ENCODE data around the gene RSPH1. TPM values are rescaled to one million over a fixed set of nuclear protein-coding genes. Genes with fewer than 3 reads are reported as not detected.

The RSPH1 gene
- total RNA-seq, 8 experiments from 2014 or later: 0.28 to 39.3 (median 1.5) TPM; not detected in 2

DNA sequence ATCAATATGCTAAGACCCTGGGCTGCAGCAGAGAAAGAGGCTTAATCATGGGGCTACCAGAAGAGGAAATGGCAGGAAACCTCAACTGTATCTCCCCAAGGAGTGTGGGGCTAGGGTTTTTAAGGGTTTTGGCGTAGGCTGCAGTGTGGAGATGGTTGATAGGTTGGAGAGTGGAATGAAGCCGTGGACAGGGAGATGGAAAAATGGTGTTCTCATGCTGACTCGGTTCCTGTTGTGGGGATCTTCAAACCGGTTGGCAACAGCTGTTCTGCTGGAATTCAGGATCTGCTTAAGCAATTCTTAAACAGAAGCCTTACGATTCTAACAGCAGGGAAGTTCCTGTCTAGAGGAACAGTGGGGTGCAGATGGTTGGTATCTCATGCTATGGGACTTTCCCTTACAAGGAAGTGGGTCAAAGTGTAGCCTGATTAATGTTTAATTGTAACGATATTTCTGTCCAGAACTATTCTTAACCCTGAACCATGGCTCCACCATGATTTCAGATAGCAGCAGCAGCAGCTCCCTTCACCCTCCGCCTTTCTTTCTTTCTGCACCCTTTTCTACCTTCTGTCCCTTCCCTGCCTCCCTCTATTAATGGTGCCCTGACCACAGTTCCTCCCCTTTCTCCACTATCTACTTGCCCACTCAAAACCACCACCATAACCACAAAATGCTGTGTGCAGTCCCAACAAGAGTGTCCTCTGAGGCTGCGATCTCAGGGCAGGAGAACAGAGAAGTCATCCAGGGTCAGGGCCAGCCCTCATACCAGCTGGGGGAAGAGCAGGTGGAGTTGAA lies 30.8 kb downstream of the RSPH1 start:
- in situ Hi-C loops (cut with MboI; ENCODE audit: low pct_unique_long_range_greater_than_20kb in 2 of 9, low sequenced_read_pairs in 9 of 9, unreplicated experiment in 9 of 9): loop anchor here in 1 of 9 experiments (25.0 kb wide), 1 partner anchor 103 kb away; the partner anchor contains the start of genes TFF1 and TFF2
- WGBS, 10 experiments: 7 to 89% (median 67%) methylated on average over 2 to 6 of the region's 8 CpGs; no CpG with 5 or more reads in 1 of the 10 experiments
- no peak for ATAC-seq (replicated peaks in 6 of 8)

DNA sequence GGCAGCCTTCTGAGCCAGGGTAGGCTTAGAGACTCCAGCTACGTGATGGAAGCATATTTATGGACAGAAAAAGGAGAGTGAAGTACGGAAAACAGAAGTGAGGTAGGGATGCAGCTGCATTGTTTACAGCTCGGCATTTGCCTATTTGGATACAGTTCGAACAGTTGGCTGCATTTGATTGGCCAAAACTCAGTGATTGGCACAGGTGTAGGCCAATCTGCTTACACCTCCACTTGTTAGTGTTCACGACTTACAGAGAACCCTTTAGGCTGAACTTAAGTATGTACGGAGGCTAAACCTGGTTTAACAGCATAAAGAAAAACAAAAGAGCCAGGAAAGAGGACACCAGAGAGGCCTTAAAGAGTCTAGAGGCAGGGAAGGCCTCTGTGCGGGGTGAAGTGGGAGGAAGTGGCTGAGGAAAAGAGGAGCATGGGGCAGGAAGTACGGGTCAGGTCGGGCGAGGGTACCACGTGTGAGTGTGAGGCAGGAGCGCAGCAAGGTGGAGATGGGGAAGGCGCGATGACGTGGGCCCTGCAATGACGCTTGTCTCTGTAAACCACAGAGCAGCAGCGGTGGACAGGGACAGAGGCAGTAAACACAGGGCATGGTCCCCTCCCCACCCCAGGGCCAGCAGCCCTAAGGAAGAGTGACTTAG lies 32.0 kb downstream of the RSPH1 start:
- peaks cover 20 to 23% of the 10 kb centered on the region in 2 donors for H3K4me1 ChIP-seq (replicated peaks in 1 of 2)
- peak in 2 of 8 experiments; percentile 52 to 80 for ATAC-seq (replicated peaks in 6 of 8)
- in situ Hi-C loops (cut with MboI; ENCODE audit: low pct_unique_long_range_greater_than_20kb in 2 of 9, low sequenced_read_pairs in 9 of 9, unreplicated experiment in 9 of 9): loop anchor here in 1 of 9 experiments (25.0 kb wide), 1 partner anchor 102 kb away; the partner anchor contains the start of genes TFF1 and TFF2
- no peak overlapping the region for H3K27ac ChIP-seq
- H3K4me3 ChIP-seq: no peak overlapping the region
- 0 to 90% (median 74%) methylated on average over 1 to 14 of the region's 17 CpGs for WGBS, 10 experiments

More for the DNA sequence above, 30.8 kb downstream of the RSPH1 start:
- Histone ChIP-seq H3K4me1 (replicated peaks in 1 of 2) (peaks cover 21 to 23% of the 10 kb centered on the region in 2 donors), H3K27ac (no peak overlapping the region), H3K4me3 (no peak overlapping the region)

DNA sequence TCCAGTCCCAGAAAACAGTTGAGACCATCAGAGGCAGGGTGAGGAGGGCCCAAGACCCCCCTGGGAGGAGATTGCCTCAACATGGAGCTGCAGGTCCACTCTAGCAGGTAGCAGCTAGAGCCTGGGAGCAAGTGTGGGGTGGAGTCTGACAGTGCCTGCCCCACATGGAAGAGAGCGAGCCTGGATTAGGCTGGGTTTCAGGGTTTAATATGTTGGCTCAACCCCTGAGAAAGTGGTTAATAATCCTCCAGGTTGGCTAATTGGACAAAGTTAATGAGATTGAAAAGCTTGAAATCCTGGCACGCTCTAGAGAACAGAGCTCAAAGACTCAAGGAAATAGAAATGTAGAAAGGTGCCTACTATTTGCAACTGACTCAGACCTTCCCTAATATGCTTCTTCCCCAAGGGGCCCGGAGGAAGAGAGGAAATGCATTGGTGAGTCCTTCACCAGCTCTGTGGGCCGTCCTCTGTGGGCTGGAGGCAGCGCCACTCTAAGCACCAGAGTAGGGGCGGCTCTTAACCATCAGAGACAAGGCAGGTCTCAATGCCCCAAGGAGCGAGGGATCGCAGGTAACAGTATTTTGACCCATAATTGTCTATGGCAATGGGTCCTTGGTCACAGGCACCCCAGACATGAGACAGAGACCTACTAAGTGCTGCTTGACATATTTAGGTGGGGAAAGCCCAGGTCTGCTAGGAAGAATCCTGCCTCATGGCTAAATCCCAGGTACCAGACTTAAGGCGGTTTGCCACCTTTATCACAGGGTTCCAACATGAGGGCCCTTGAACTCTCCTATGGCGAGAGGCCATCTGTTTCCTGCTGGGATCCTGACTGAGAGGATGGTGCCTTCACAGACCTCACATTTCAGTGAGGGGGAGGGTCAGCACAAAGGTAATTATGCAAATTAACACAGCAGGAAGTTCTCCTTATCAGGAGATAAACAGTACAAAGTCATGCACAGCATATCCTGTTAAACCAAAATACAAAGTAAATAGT lies 33.8 kb downstream of the RSPH1 start:
- no peak for ATAC-seq (replicated peaks in 6 of 8)
- in situ Hi-C loops (cut with MboI; ENCODE audit: low pct_unique_long_range_greater_than_20kb in 2 of 9, low sequenced_read_pairs in 9 of 9, unreplicated experiment in 9 of 9): loop anchor here in 1 of 9 experiments (25.0 kb wide), 1 partner anchor 100 kb away; the partner anchor contains the start of genes TFF1 and TFF2
- Histone ChIP-seq H3K27ac (no peak overlapping the region), H3K4me3 (no peak overlapping the region), H3K4me1 (replicated peaks in 1 of 2) (peaks cover 7 to 13% of the 10 kb centered on the region in 2 donors)
- 20 to 100% (median 75%) methylated on average over 1 to 7 of the region's 10 CpGs; no CpG with 5 or more reads in 3 of the 10 experiments for WGBS, 10 experiments

DNA sequence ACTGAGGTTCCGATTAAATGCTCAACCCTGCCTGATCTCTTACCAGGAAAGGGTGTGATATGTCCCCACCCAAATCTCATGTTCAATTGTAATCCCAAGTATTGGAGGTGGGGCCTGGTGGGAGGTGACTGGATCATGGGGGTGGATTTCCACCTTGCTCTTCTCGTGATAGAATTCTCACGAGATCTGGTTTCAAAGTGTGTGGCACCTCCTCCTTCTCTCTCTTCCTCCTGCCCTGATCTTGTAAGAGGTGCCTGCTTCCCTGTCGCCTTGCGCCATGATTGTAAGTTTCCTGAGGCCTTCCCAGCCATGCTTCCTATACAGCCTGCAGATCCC lies 34.9 kb downstream of the RSPH1 start:
- ATAC-seq (replicated peaks in 6 of 8): peak in 1 of 8 experiments; percentile 36
- in situ Hi-C loops (cut with MboI; ENCODE audit: low pct_unique_long_range_greater_than_20kb in 2 of 9, low sequenced_read_pairs in 9 of 9, unreplicated experiment in 9 of 9): loop anchor here in 1 of 9 experiments (25.0 kb wide), 1 partner anchor 99 kb away; the partner anchor contains the start of genes TFF1 and TFF2
- H3K4me1 ChIP-seq (replicated peaks in 1 of 2): peaks cover 2 to 8% of the 10 kb centered on the region in 2 donors
- no peak overlapping the region for H3K4me3 ChIP-seq
- no peak overlapping the region for H3K27ac ChIP-seq
- 0 to 80% (median 59%) methylated on average over 1 to 3 of the region's 5 CpGs; no CpG with 5 or more reads in 6 of the 10 experiments for WGBS, 10 experiments

DNA sequence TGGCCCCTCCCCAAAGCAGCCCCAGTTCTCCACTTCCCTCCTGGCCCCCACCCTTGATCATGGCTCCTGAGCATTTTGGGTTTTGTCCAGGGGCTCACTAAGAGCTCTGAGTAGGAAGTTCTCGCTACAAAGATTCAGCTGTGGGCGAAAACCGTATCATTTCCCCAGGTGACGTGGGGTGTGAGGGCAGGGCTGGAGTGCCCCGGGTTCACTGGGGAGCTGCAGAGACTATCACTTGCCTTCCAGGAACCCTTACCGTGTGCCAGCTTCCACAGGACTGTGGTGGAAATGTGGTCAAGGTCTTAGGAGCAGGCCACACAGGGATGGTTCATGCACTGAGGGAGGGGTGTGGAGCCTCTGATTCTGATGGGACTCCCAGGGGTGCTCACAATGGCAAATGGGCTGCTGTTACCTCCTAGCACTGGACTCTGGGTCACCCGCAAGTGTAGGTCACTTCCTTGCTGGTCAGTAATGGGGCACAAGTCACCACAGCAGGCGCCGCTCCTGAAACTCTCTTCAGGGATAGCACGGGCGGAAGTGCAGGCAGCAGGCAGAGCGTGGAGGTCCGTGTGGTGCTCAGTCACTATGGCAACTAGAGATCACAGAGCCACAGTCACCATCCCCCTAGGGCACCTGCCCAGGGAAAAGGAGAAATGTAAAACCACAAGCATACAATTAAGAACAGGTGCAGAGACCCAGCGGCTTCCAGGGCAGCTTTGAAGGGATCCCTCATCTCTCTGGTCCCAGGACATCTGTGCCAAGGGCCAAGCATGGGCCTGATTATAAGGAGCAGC lies 35.4 kb downstream of the RSPH1 start:
- ATAC-seq (replicated peaks in 6 of 8): peak in 7 of 8 experiments; percentile 28 to 75 (median 66)
- Histone ChIP-seq H3K27ac (no peak overlapping the region), H3K4me3 (no peak overlapping the region), H3K4me1 (replicated peaks in 1 of 2) (peaks cover 2 to 8% of the 10 kb centered on the region in 2 donors)
- WGBS, 10 experiments: 35 to 88% (median 68%) methylated on average over 1 to 9 of the region's 14 CpGs; no CpG with 5 or more reads in 4 of the 10 experiments
- in situ Hi-C loops (cut with MboI; ENCODE audit: low pct_unique_long_range_greater_than_20kb in 2 of 9, low sequenced_read_pairs in 9 of 9, unreplicated experiment in 9 of 9): loop anchor here in 1 of 9 experiments (25.0 kb wide), 1 partner anchor 98 kb away; the partner anchor contains the start of genes TFF1 and TFF2

DNA sequence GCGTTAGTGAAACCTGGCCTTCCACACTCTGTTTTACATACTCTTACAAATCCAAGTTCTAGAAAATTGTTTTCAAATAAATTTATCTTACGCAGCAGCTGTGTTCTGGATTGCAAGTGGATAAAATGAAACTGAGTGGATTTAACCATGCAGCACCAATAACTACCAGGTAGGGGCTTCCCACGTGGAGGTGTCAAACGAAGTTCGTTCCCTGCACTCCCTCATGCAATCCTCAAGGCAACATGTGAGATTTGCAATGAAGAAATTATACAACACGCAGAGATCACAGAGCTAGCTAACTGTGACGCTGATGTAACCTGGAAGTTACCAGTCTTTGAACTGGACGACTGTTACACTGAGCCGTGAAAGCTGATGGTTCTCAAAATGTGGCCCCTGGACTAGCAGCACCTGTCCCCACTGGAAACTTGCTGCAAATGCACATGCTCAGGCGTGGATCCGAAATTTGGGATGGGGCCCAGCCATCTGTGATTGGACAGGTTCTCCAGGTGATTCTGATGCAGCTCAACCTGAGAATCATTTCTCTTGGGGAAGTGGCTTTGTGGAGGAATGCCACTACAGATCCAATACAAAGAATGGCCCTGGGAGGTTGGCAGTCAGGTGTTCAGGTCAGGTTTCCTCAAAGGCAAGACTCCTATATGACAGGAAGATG lies 36.3 kb downstream of the RSPH1 start:
- no peak for ATAC-seq (replicated peaks in 6 of 8)
- H3K4me1 ChIP-seq (replicated peaks in 1 of 2): peaks cover 6 to 8% of the 10 kb centered on the region in 2 donors
- in situ Hi-C loops (cut with MboI; ENCODE audit: low pct_unique_long_range_greater_than_20kb in 2 of 9, low sequenced_read_pairs in 9 of 9, unreplicated experiment in 9 of 9): loop anchor here in 1 of 9 experiments (25.0 kb wide), 1 partner anchor 97 kb away; the partner anchor contains the start of genes TFF1 and TFF2

DNA sequence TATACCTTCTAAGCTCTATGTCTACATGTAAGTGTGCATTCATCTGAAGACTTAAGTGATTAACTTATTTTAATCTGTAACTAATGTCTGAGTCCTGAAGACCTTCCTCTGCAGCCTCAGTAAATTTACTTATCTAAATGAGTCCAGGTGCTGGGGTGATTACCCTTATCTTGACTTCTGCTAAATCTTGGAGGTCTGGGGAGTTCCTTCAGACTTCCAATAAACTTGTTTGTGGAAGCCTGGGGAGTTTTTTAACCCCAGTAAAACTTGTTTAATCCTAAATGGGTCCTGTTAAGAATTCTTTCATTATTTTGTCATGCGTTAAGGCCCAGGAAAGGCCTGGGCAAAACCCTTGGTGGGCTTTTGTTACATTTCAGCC lies 37.0 kb downstream of the RSPH1 start:
- Histone ChIP-seq H3K4me3 (no peak overlapping the region), H3K27ac (no peak overlapping the region), H3K4me1 (replicated peaks in 1 of 2) (peaks cover 9 to 10% of the 10 kb centered on the region in 2 donors)
- in situ Hi-C loops (cut with MboI; ENCODE audit: low pct_unique_long_range_greater_than_20kb in 2 of 9, low sequenced_read_pairs in 9 of 9, unreplicated experiment in 9 of 9): loop anchor here in 1 of 9 experiments (25.0 kb wide), 1 partner anchor 97 kb away; the partner anchor contains the start of genes TFF1 and TFF2
- 11 to 80% (median 44%) methylated on average over 1 of the region's 1 CpG; no CpG with 5 or more reads in 4 of the 10 experiments for WGBS, 10 experiments
- no peak for ATAC-seq (replicated peaks in 6 of 8)

More for the DNA sequence above, 36.3 kb downstream of the RSPH1 start:
- Histone ChIP-seq H3K27ac (no peak overlapping the region), H3K4me3 (no peak overlapping the region)
- WGBS, 10 experiments: 0 to 74% (median 57%) methylated on average over 1 to 10 of the region's 11 CpGs; no CpG with 5 or more reads in 1 of the 10 experiments

DNA sequence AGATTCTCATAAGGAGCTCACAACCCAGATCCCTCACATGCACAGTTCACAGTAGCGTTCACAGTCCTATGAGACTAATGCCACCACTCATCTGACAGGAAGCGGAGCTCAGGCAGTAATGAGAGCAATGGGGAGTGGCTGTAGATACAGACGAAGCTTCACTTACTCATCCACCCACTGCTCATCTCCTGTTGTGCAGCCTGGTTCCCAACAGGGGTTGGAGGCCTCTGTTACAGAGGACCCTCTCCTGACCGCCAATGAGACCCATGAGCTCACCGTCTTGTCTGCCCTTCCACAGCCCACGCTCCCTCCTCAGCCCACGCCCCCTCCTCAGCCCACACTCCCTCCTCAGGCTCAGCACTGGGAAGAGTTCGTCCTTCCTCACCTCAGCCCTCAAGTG lies 39.6 kb downstream of the RSPH1 start:
- Histone ChIP-seq H3K4me3 (no peak overlapping the region), H3K27ac (peak overlapping the region in 1 of 2 donors; percentile 25), H3K4me1 (replicated peaks in 1 of 2) (peaks cover 23 to 28% of the 10 kb centered on the region in 2 donors)
- 17 to 81% (median 47%) methylated on average over 1 to 3 of the region's 8 CpGs; no CpG with 5 or more reads in 3 of the 10 experiments for WGBS, 10 experiments
- in situ Hi-C loops (cut with MboI; ENCODE audit: low pct_unique_long_range_greater_than_20kb in 2 of 9, low sequenced_read_pairs in 9 of 9, unreplicated experiment in 9 of 9): loop anchor here in 1 of 9 experiments (25.0 kb wide), 1 partner anchor 94 kb away; the partner anchor contains the start of genes TFF1 and TFF2
- peak in 5 of 8 experiments; percentile 57 to 77 (median 69) for ATAC-seq (replicated peaks in 6 of 8)

DNA sequence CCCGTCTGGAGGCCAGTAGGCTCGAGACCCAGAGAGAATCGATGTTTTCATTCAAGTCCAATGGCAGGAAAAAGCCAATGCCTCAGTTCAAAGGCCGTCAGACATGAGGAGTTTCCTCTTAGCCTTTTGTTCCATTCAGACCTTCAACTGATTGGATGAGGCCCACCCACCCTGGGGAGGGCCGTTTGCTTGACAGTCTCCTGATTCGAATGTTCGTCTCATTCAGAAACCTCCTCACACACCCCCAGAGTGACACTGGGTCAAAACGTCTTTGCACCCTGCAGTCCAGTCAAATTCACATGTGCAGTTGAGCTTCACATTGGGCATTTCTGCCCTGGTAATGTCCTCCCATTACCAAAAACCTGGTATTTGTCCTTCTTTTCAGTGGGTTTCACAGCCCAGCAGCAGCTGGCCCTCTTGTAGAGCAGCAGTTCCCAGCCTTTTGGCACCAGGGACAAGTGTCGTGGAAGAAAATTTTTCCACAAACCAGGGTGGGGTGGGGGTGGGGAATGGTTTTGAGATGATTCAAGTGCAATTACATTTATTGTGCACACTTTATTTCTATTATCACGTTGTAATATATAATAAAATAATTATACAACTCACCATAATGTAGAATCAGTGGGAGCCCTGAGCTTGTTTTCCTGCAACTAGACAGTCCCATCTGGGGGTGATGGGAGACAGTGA lies 40.1 kb downstream of the RSPH1 start:
- Histone ChIP-seq H3K4me1 (replicated peaks in 1 of 2) (peaks cover 21 to 28% of the 10 kb centered on the region in 2 donors), H3K4me3 (no peak overlapping the region), H3K27ac (no peak overlapping the region)
- no peak for ATAC-seq (replicated peaks in 6 of 8)
- 35 to 100% (median 78%) methylated on average over 1 to 7 of the region's 10 CpGs; no CpG with 5 or more reads in 1 of the 10 experiments for WGBS, 10 experiments
- in situ Hi-C loops (cut with MboI; ENCODE audit: low pct_unique_long_range_greater_than_20kb in 2 of 9, low sequenced_read_pairs in 9 of 9, unreplicated experiment in 9 of 9): loop anchor here in 1 of 9 experiments (25.0 kb wide), 1 partner anchor 94 kb away; the partner anchor contains the start of genes TFF1 and TFF2

DNA sequence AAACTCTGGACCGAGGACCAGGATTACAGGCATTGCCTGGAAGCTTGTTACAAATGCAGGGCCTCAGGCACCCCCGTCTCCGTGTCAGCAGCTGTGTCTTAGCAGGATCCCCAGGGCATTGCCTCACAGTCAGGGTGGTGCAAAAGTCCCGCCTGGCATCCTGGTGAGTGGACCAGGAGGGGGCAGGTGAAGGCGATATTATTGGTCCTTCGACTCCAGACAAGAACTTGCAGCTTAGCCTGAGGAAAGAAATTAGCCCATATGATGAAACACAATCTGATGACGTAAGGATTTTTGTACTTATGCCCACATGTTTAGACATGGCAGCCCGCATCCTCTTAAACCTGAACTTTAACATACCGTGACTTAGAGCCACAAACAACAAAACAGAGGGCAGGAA lies 40.8 kb downstream of the RSPH1 start:
- in situ Hi-C loops (cut with MboI; ENCODE audit: low pct_unique_long_range_greater_than_20kb in 2 of 9, low sequenced_read_pairs in 9 of 9, unreplicated experiment in 9 of 9): loop anchor here in 1 of 9 experiments (25.0 kb wide), 1 partner anchor 93 kb away; the partner anchor contains the start of genes TFF1 and TFF2
- 50 to 100% (median 82%) methylated on average over 1 to 6 of the region's 9 CpGs; no CpG with 5 or more reads in 2 of the 10 experiments for WGBS, 10 experiments
- Histone ChIP-seq H3K27ac (no peak overlapping the region), H3K4me1 (replicated peaks in 1 of 2) (peaks cover 18 to 28% of the 10 kb centered on the region in 2 donors), H3K4me3 (no peak overlapping the region)
- no peak for ATAC-seq (replicated peaks in 6 of 8)
